GM18519 (cell line): Measurements from ENCODE around the gene CDH18.
"Not testable (repeated sequence)": the region's sequence is repeated elsewhere in the genome, so short reads cannot be mapped to it uniquely, and the experiment has no call there.

Experiments used
- ATAC-seq: cut with Tn5 transposase; IDR thresholded peaks from one replicate; pipeline ENCODE4 v1.9.1; 2021; ENCODE audit warnings: mild to moderate bottlenecking, moderate library complexity; ENCODE audit not compliant: unreplicated experiment, low FRiP score

The CDH18 gene

DNA sequence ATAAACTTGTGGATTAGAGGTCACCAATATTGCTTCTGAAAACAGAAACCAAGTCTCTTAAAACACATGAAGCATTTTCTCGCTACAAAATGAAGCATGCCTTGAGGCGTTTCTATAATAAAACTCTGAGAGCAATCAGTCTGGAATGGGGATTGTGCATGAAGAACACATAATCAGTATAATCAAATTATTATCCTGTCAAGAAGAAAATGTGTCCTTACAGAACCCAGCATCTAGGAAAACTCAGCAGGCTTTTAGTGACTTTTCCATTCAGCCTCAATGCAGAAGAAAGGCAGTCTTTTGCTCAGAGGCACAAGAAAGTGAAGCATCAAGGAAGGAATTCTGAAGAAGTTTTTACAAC, 121.9 kb downstream of the CDH18 start:
- ATAC-seq = no peak

DNA sequence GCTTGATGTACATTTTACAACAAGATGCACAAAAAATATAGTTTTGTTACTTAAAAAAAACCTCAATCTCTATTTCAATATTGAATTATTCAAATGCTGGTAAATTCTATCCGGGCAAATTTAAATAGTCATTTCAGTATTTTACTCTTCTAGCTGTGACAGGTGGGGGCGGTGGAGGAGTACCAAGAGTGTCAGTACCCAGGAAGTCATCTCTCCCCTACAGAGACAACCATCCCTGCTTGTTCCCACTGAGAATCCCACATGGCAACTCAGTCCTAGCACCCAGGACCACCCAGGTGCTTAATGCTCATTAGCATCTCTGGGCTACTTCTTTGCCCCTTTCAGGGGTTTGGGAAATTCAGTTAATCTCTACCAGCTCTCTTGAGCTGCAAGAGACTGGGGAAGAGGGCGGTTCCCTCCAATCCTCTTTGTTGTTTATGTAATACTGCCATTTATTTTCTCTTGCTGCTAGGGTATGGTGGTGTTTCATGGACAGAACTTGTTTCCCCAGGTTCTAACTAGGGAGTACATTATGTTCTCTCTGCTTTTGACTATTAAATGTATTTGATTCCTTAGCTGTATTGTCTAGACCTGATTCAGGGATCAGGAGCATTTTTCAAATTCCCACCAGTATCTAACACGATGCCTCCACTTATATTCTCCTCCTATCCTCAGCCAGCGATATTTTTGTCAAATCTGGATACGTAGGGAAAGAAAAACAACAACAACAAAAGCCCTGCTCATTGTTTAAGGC, 122.5 kb downstream of the CDH18 start:
- no peak for ATAC-seq

DNA sequence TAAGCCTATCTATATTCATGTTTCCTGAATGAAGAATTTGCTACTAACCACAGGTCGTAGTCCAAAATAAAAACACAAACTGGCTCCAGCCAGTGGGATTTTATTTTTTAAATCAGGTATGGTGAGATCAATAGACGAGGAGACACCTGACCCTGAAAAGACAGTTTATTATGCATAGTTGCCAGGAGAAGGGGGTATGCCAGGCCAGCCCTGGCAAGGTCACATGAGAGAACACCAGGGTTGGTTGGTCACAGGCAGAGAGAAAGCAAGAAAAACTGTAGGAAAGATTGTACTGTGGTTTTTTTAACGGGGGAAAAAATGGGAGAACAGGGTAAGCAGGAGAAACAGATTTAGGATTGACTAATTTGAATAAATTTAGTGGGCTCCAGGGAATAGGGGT, 125.3 kb downstream of the CDH18 start:
- no peak for ATAC-seq

DNA sequence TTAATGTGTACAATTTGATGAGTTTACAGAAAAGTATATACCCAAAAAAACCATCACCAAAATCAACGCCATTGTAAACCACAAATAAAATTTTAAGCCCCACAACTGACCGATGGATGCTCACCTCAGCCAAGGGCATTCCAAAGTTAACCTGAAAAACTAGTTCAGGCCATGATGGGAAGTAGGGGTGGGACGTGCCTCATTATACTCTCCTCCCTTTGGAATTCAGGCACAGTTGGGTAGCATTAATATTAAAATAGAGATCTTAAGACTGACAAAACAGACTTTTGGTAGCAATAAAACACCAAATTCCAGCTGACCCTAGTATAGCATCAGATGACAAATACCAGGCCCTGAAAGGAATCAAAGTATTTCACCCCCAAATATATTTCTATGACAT, 129.0 kb downstream of the CDH18 start:
- no peak for ATAC-seq

DNA sequence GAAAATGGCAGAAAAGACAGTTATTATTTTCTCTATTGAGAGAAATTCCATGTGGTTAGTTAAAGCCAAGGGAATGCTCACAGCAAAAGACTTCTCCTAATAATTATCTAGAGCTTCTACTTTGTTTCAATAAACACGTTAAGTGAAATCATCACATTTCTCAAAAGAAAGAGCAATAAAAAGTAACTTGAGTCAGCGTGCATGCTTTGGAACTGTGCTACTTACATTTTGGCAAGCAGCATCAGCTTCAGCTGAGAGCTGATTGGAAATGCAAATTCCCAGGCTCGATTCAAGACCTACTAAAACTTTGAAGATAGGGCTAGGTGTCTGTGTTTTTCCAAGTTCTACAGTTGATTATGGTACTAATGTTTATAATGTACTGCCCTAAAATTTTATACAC, 132.1 kb downstream of the CDH18 start:
- ATAC-seq = no peak

DNA sequence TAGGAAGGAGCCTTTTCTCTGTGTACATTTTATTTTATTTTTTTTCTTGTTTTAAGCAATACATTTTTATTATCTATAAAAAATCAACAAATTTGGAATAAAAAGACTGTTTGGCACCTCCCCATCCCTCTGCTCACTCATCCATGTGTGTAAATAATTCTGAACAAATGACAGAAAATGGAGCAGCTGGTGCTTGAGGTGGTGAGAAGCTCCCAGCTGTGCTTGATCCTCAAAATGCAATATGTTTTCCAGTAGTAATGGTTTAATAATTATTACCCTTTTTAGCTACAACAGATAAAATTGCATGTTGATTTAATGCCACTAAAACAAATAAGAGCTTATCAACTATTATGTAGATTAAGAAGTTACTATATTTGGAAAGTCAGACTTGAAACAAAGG, 132.5 kb downstream of the CDH18 start:
- no peak for ATAC-seq

DNA sequence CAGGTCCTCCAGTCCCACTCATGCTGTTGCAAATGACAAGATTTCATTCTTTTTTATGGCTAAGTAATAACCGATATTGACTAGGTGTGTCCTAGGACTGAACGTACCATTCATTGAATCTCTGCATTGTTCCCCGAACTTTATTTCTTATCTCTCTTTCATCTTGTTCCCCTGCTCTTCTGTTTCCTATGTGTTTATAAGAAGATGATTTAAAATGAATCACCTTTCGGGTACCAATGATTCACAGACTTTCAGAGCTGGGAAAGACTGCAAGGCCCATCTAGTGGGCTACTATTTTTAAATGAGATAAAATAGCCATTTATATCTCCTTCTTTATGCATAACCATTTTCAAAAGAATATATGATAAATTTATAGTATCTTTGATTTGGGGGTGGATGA, 133.0 kb downstream of the CDH18 start:
- no peak for ATAC-seq

DNA sequence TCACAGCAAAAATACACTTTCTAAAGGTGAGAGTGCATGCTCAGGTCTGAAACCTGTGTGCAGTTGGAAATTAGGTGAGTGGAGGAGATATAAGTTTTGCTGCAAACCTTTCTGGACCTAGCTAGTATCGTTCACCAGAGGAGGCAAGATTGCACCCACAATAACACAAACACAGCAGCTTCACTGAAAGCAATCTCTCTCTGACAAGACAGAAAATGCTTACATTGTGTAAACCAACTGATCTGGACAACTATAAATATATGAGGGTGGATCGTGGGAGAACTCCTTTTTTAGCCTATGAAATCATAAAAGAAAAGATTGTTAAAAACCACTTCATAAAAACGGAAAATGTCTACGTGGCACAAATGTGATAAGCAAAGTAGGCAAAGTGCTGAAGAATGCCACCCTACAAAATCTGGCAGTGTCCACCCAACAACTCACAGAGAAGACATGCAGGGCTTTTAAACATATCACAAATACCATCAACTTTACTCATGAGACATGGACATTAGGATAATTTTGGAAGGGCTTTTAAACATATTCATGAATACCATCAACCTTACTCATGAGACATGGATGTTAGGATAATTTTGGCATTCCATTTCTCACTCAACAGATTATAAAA, 134.3 kb downstream of the CDH18 start:
- ATAC-seq = no peak

DNA sequence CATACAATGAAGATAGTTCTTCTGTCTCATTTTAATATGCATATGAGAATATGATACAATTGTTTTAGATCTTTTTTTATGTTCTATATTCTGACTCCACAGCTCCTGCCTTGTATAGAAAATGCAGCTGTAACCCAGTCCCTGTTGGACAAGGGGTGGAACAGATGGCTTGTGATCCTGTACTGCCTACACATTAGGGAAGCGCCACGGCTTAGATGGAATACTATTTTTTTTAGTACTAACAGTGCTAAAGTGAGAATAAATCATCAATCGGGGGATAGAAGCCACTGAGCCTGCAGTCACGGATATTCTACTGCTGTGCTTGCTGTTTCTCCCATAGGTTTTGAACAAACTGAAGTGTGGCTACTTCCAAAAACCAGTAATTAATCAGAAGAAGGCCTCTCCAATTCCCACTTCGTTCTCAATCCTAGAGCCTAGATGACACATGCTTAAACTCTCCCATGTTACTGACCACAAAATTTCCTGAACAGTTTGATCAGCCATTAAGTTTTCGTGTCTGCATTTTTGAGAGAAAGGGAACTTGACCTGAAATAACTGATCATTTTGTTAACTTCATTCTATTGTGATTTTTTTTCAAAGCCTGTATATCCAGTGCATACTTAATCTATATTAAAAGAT, 150.3 kb downstream of the CDH18 start:
- ATAC-seq = no peak

DNA sequence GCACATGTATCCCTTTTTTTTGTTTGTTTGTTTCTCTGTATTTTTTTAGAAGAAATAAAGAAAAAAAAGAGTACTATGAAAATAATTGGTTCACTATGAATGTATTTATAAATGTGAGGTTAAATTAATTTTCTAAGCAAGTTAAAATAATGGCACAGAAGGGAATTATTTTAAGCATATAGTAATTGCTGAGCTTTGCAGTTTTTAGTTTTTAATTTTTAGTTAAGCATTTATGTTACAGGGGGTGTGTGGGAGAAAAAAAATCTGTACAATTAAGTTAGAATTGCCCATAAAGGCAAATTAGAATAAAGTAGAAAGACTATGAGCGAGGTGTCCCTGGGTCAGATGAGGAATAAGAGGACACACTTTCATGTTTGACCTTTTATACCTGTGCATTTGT, 152.6 kb downstream of the CDH18 start:
- no peak for ATAC-seq

DNA sequence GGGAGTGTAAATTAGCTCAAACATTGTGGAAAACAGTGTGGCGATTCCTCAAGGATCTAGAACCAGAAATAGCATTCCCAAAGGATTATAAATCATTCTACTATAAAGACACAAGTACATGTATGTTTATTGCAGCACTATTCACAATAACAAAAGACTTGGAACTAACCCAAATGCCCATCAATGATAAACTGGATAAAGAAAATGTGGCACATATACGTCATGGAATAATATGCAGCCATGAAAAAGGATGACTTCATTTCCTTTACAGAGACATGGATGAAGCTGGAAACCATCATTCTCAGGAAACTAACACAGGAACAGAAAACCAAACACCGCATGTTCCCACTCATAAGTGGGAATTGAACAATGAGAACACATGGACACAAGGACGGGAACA, 175.3 kb downstream of the CDH18 start:
- not testable (repeated sequence) for ATAC-seq

DNA sequence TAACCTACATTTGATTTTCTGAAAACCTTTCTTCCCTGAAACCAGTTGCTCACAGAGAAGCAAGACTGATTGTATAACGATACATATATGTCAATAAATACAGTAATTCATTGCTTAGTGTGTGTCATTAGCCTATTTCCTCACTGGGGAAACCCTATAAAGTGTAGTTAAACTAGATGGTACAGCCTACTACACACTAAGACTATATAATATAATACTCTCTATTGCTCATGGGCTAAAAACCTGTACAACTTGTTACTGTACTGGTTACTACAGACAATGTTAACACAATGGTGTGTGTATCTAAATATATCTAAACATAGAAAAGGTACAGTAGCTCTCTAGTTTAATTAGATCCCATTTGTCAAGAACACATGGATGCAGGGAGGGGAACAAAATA, 181.2 kb downstream of the CDH18 start:
- no peak for ATAC-seq

DNA sequence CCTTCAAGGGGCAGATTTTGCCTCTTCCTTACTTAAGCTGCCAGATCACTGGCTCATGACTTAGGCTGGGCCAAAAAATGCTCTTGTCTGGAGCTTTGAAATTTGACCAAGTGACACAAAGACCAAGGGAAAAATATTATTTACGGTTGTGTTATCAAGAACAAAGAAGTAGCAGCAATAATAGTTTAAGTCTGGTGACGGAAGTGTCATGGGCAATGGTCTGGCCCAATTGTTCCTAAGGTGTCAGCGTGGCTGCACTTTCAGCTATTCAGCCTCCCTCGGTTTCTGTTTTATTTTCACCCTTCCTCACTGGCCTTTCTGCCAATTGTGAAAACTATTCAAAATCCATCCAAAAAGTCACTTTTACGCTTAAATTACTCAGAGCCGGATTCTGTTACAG, 185.3 kb downstream of the CDH18 start:
- no peak for ATAC-seq

DNA sequence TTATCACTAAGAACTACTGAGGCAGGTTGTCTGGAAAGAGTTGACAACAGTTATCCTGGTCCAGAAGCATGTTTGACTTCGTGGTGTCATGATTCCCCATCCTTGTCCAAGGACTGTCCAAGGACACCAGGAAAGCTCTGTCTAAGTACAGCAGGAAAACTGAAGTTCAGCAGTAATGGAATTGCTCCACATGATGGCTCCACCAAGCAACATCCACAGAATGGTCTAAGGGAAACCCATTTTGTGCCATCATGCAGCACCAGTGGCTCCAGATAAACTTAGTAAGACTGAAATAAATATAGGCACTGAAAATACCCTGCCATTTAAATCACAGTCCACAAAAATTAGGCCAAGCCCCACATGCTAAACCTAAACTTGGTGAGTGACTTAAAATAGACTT, 192.8 kb downstream of the CDH18 start:
- no peak for ATAC-seq

DNA sequence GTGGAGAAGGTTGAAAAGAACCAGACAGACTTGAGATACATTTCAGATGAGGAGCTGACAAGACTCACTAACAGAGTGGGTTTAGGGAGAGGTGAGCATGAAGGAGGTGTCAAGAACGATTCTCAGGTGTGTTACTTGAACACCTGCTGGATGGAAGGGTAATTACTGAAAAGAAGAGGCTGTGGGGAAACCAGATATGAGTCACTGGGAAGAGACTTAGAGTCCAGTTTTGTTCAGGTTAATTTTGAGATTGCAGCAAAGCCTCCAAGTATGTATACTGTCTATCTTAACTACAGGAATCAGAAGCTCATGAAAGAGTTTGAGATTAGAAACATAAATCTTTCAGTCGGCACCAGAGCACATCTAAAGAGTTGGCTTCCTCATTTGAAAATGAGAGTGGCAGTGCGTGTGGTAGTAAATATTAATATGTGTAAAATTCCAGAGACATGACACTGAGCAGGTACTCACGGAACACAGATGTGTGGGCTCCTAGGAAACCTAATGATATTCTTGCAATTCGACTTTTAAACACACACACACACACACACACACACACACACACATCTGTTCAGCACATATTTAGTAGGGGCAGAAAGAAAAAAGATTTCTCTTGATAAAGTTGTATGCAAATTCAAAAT, 197.1 kb downstream of the CDH18 start:
- no peak for ATAC-seq

DNA sequence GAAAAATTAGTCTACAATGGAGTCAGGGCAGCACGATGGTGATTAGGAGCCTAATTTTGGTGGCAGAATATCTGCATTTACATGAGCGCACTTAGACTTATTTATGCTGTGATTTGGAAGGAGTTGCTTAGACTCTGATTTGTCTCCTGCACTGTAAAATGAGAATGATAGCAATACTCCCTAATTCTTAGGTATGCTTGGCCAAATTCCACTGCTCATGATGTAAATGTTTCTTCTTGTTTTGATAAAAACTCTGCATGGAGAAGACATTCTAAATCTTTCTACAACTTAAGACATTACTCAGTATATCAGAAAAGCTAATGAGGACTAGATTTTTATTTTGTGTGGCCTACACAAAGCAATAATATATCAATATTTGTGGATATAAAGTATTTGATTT, 205.4 kb downstream of the CDH18 start:
- no peak for ATAC-seq

DNA sequence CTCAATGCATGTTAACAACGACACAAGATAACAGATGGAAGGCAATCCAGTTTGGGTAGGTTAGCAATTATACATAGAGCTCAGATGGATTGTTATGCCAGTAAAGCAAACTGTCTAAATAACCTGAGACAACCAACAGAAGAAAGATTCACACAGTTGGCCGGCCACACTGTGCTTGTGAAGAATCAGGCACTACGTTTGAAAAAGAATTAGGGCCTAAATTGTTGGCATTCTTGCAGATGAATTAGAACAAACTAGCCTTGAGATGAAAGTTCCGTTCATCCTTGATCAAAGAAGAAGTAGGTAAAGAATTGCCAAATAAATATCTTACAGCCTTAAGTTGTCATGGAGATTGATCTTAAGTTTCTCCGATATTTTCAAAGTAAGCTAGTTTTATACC, 210.6 kb downstream of the CDH18 start:
- ATAC-seq = no peak

DNA sequence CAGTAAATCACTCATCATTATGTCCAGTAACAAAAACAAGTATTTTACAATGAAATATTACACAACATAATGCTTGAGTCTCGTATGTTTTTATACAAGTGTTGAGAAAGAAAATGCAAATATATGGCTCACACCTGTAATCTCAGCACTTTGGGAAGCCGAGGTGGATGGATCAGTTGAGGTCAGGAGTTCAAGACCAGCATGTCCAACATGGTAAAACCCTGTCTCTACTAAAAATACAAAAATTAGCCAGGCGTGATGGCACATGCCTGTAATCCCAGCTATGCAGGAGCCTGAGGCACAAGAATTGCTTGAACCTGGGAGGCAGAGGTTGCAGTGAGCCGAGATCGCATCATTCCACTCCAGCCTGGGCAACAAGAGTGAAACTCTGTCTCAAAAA, 211.1 kb downstream of the CDH18 start:
- ATAC-seq = not testable (repeated sequence)

DNA sequence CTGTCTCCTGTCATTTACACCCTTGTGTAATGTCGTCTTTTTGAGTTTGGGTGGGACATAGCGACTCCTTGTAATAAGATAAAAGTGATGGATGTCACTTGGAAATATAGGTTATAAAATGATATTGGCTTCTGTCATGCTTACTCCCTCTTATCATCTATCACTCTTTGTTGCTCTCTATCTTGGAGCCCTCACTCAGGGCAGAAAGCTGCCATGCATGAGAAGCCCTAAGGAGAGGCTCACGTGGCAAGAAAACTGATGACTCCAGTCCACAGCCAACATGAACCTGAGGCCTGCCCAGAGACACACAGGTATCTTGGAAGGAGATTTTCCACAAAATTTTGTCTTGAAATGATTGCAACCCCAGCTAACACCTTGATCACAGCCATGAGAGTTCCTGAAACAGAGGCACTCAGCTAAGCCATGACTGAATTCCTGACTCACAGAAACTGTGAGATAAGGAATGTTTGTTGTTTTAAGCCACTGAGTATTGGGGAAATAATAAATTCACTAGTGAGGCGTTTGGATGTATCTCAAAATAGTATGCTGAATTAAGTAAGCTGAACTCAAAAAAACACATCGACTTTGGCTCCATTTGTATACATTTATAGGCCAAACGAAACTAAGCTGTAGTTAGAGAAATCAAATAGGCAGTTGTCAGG, 216.7 kb downstream of the CDH18 start:
- no peak for ATAC-seq

DNA sequence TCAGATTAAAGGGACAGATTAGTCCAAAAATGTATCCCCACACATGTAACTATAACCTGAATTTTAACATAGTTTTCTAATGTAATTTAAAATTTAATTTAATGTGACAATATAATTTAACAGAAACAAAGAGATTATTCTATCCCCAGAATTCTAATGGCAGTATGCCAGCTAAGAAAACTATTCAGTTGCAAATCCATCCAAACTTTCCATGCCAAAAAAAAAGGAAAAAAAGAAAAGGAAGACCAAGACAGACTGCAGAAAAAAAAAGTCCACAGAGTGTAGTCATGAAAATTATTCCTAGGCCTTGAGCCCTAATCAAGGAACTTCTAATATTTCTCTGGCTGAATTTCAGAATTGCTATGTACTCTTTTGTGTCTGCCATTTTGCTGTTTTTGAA, 217.6 kb downstream of the CDH18 start:
- no peak for ATAC-seq

DNA sequence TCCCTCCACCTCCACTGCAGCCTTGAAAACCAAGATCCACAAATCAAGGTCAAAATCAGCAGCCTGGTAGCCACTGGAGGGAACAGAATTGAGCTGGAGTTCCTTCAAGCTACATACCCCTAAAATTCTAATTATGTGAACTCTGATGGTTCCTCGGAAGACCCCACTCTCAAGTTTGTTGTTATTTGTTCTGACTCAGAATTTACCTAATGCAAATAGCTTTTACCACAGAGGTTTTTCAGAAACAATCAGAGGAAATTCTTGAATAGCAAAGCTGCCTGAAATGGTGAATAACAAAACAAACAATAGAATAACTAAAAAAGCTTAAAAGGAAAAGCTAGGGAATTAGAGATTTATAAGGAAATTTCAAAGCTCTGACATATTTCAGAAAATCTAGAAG, 220.0 kb downstream of the CDH18 start:
- ATAC-seq = no peak
